Neuronal stem cell (in vitro differentiated cells): ENCODE results near the gene CHKA.

ENCODE experiments used
- DNase-seq: peaks from one replicate; pipeline ENCODE4 v3.0.0-alpha.2; 2013; ENCODE audit warnings: low spot score
- H2AFZ ChIP-seq: one replicate; pipeline ENCODE4 v1.6.1; 2013; ENCODE audit warnings: mild to moderate bottlenecking, low read length, inconsistent platforms
- H2AK5ac ChIP-seq: 2 replicates; pipeline ENCODE4 v1.6.1; 2013; ENCODE audit warnings: low read depth, mild to moderate bottlenecking, inconsistent platforms, low read length, moderate library complexity, mixed read lengths
- H2BK120ac ChIP-seq: 2 replicates; pipeline ENCODE4 v1.6.1; 2013; ENCODE audit warnings: low read depth, mild to moderate bottlenecking, inconsistent platforms, low read length, moderate library complexity, mixed read lengths
- H2BK12ac ChIP-seq: one replicate; pipeline ENCODE4 v1.6.1; 2013; ENCODE audit warnings: low read length, inconsistent platforms
- H2BK15ac ChIP-seq: 2 replicates; pipeline ENCODE4 v1.6.1; 2013; ENCODE audit warnings: mild to moderate bottlenecking, low read length, inconsistent platforms, mixed read lengths
- H2BK5ac ChIP-seq: one replicate; pipeline ENCODE4 v1.6.1; 2013; ENCODE audit warnings: inconsistent platforms, mild to moderate bottlenecking, low read length, moderate library complexity
- H3K14ac ChIP-seq: one replicate; pipeline ENCODE4 v1.6.1; 2013; ENCODE audit warnings: low read length, inconsistent platforms
- H3K18ac ChIP-seq: 2 replicates; pipeline ENCODE4 v1.6.1; 2013; ENCODE audit warnings: low read length, inconsistent platforms
- H3K23ac ChIP-seq: 2 replicates; pipeline ENCODE4 v1.6.1; 2013; ENCODE audit warnings: low read depth, mild to moderate bottlenecking, mixed read lengths, low read length, inconsistent platforms; ENCODE audit not compliant: poor library complexity
- H3K27ac ChIP-seq: replicated peaks from 3 replicates; pipeline ENCODE4 v1.5.1; 2013; ENCODE audit warnings: low read length, inconsistent platforms
- H3K27me3 ChIP-seq, 3 experiments: 2 replicates each; pipeline ENCODE4 v1.6.1; 2013; ENCODE audit warnings: low read length in 3 of 3, mild to moderate bottlenecking in 2 of 3, inconsistent platforms in 1 of 3, low read depth in 1 of 3, mixed read lengths in 1 of 3, moderate library complexity in 1 of 3; ENCODE audit not compliant: control insufficient read depth in 3 of 3, insufficient read depth in 3 of 3
- H3K36me3 ChIP-seq, 2 donors: replicated peaks in 1 of 2; 2 replicates each; pipeline ENCODE4 v1.6.1; 2013; ENCODE audit warnings: low read length in 2 of 2; ENCODE audit not compliant: control insufficient read depth in 2 of 2, insufficient read depth in 2 of 2
- H3K4ac ChIP-seq: 2 replicates; pipeline ENCODE4 v1.6.1; 2013; ENCODE audit warnings: inconsistent platforms, mild to moderate bottlenecking, low read length, moderate library complexity
- H3K4me1 ChIP-seq, 2 donors: 1 replicate in 1 of 2; 2 replicates in 1 of 2; pipeline ENCODE4 v1.6.1; 2013; ENCODE audit warnings: low read length in 2 of 2, low read depth in 1 of 2; ENCODE audit not compliant: control insufficient read depth in 2 of 2, insufficient read depth in 1 of 2
- H3K4me2 ChIP-seq: one replicate; pipeline ENCODE4 v1.6.1; 2013; ENCODE audit warnings: mild to moderate bottlenecking, low read length, inconsistent platforms; ENCODE audit not compliant: insufficient read depth, poor library complexity, severe bottlenecking
- H3K4me3 ChIP-seq, 2 donors: 2 replicates each; pipeline ENCODE4 v1.5.1; 2013; ENCODE audit warnings: low read length in 2 of 2, mild to moderate bottlenecking in 2 of 2, inconsistent platforms in 1 of 2, moderate library complexity in 1 of 2
- H3K79me1 ChIP-seq: one replicate; pipeline ENCODE4 v1.6.1; 2013; ENCODE audit warnings: low read depth, mild to moderate bottlenecking, inconsistent platforms, low read length, moderate library complexity
- H3K9ac ChIP-seq: one replicate; pipeline ENCODE4 v1.6.1; 2013; ENCODE audit warnings: mild to moderate bottlenecking, low read depth, low read length, inconsistent platforms; ENCODE audit not compliant: poor library complexity
- H3K9me3 ChIP-seq, 2 donors: replicated peaks in 1 of 2; 2 replicates each; pipeline versions ENCODE3 to v1.6.1; 2013; ENCODE audit warnings: low read length in 2 of 2, mild to moderate bottlenecking in 2 of 2, inconsistent platforms in 1 of 2, low read depth in 1 of 2, mixed read lengths in 1 of 2, moderate library complexity in 1 of 2; ENCODE audit not compliant: control insufficient read depth in 2 of 2, insufficient read depth in 1 of 2
- H4K8ac ChIP-seq: one replicate; pipeline ENCODE4 v1.6.1; 2013; ENCODE audit warnings: low read depth, mild to moderate bottlenecking, inconsistent platforms, low read length, moderate library complexity
- H4K91ac ChIP-seq: one replicate; pipeline ENCODE4 v1.6.1; 2013; ENCODE audit warnings: low read length, low read depth, mild to moderate bottlenecking, inconsistent platforms; ENCODE audit not compliant: poor library complexity
- whole genome bisulfite sequencing, 2 donors: extraction: QIAGEN DNeasy Blood & Tissue Kit; methylation state at CpG; one replicate each; pipeline ENCODE4 v1.1.7; 2013; ENCODE audit warnings: missing lambda C conversion rate in 2 of 2, mixed read lengths in 1 of 2; ENCODE audit not compliant: insufficient read length in 2 of 2, insufficient replicate concordance in 1 of 2; ENCODE audit errors: extremely low coverage in 2 of 2; 5-methylcytosine and 5-hydroxymethylcytosine counted together

The CHKA gene

DNA sequence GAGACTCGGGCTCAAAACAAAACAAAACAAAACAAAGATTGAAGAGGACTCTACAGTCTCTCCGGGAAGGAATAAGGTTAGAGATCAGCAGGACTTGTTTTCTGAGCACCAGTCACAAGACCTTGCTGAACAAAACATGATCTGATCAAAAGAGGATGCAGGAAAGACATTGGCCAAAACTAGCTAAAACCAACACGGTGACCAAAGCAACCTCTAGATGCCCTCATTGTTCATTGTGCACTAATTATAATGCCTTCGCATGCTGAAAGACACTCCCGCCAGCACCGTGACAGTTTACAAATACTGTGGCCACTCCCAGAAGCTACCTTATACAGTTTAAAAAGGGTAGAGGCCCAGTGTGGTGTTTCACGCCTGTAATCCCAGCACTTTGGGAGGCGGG is 15.7 kb upstream of the CHKA start:
- Histone ChIP-seq H2AK5ac (no peak overlapping the region), H2BK120ac (no peak overlapping the region), H3K27me3 (peaks cover 0 to under 1% (median 0%) of the 10 kb centered on the region in 3 experiments), H3K27ac (no peak overlapping the region), H2BK5ac (no peak overlapping the region), H4K8ac (no peak overlapping the region), H3K4ac (no peak overlapping the region), H3K9ac (no peak overlapping the region), H3K4me3 (no peak overlapping the region), H3K18ac (no peak overlapping the region), H2BK15ac (no peak overlapping the region), H3K4me1 (no peaks in the 10 kb centered on the region), H3K9me3 (peaks cover 9 to 20% of the 10 kb centered on the region in 2 donors), H3K4me2 (no peak overlapping the region), H2AFZ (no peak overlapping the region), H4K91ac (no peak overlapping the region), H3K79me1 (no peaks in the 10 kb centered on the region), H3K14ac (no peak overlapping the region), H3K23ac (no peak overlapping the region), H2BK12ac (no peak overlapping the region), H3K36me3 (no peaks in the 10 kb centered on the region)
- no CpG with 5 or more reads among the region's 8 CpGs for WGBS, 2 donors
- no peak for DNase-seq

DNA sequence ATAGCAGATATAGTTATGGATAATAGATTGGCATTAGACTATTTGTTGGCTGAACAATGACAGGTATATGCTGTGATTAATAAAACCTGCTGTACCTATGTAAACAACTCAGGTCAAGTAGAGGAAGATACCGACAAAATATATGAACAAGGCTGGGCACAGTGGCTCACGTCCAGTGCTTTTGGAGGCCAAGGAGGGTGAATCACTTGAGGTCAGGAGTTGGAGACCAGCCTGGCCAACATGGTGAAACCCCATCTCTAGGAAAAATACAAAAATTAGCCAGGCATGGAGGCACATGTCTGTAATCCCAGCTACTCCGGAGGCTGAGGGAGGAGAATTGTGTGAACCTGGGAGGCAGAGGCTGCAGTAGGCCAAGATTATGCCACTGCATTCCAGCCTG is 14.0 kb upstream of the CHKA start:
- no peak overlapping the region for H3K27ac ChIP-seq
- H3K4me1 ChIP-seq: no peaks in the 10 kb centered on the region
- no peak overlapping the region for H3K18ac ChIP-seq
- no peak overlapping the region for H3K9ac ChIP-seq
- no peaks in the 10 kb centered on the region for H3K27me3 ChIP-seq
- no peak overlapping the region for H3K14ac ChIP-seq
- no peak overlapping the region for H2BK15ac ChIP-seq
- no peak overlapping the region for H3K4ac ChIP-seq
- H3K79me1 ChIP-seq: no peaks in the 10 kb centered on the region
- H3K9me3 ChIP-seq: peaks cover 9 to 20% of the 10 kb centered on the region in 2 donors
- no peak overlapping the region for H2BK5ac ChIP-seq
- no peak overlapping the region for H2BK12ac ChIP-seq
- H3K36me3 ChIP-seq: no peaks in the 10 kb centered on the region
- H2AK5ac ChIP-seq: no peak overlapping the region
- no peak overlapping the region for H2AFZ ChIP-seq
- WGBS, 2 donors: no CpG with 5 or more reads among the region's 3 CpGs
- H2BK120ac ChIP-seq: no peak overlapping the region
- H3K4me2 ChIP-seq: no peak overlapping the region
- H3K23ac ChIP-seq: no peak overlapping the region
- DNase-seq: no peak
- no peak overlapping the region for H4K8ac ChIP-seq
- H3K4me3 ChIP-seq: no peak overlapping the region
- H4K91ac ChIP-seq: no peak overlapping the region

DNA sequence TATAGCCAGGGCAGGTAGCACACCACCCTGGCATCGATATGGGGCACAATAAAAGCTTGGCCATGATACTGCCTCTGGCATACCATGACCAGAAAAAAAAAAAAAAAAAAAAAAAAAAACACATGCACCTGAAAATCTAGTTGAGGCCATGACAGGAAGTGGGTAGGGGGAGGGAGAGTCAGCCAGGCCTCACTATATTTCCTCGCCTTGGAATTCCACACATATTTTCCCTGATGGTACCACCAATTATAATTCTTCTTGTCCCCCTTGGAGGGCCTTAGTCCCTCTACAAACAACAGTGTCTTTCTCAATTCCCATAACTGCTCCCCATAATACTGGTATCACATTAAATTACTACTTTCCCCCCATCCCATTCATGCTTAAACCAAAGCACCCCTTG is 12.6 kb upstream of the CHKA start:
- no peak overlapping the region for H3K4me3 ChIP-seq
- no peak overlapping the region for H3K27ac ChIP-seq
- no peak overlapping the region for H3K9ac ChIP-seq
- H3K14ac ChIP-seq: no peak overlapping the region
- no peak overlapping the region for H3K4me2 ChIP-seq
- H3K4me1 ChIP-seq: peaks cover 0 to 2% of the 10 kb centered on the region in 2 donors
- H3K23ac ChIP-seq: no peak overlapping the region
- H3K18ac ChIP-seq: no peak overlapping the region
- H2BK120ac ChIP-seq: no peak overlapping the region
- H2BK12ac ChIP-seq: no peak overlapping the region
- no peak for DNase-seq
- no peak overlapping the region for H4K8ac ChIP-seq
- no peak overlapping the region for H2AK5ac ChIP-seq
- H3K79me1 ChIP-seq: no peaks in the 10 kb centered on the region
- peaks cover 19 to 24% of the 10 kb centered on the region in 2 donors for H3K9me3 ChIP-seq
- H2BK5ac ChIP-seq: no peak overlapping the region
- no peak overlapping the region for H2AFZ ChIP-seq
- H3K36me3 ChIP-seq: no peaks in the 10 kb centered on the region
- WGBS, 2 donors: no CpG with 5 or more reads among the region's 2 CpGs
- no peak overlapping the region for H2BK15ac ChIP-seq
- no peak overlapping the region for H3K4ac ChIP-seq
- H3K27me3 ChIP-seq: peaks cover 0 to 4% (median 0%) of the 10 kb centered on the region in 3 experiments
- H4K91ac ChIP-seq: no peak overlapping the region

DNA sequence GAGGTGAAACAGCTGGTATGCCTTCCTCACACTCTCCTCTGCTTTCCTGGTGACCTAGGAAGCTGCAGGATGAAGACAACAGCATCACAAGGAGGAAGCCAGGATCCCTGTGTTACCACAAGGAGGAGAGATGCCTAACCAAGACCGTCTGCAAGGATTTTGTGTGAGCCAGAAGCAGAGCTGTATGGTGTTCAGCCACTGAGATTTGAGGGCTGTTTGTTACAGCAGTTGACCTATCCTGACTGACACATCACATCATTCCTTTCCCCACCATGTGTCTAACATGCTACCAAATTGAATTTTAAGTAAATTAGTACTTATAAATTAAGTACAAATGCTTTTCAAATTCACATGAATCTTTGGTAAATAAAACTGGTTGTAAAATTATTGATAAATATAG is 8.9 kb upstream of the CHKA start:
- peaks cover 0 to 8% (median 0%) of the 10 kb centered on the region in 3 experiments for H3K27me3 ChIP-seq
- H2BK15ac ChIP-seq: no peak overlapping the region
- H3K23ac ChIP-seq: no peak overlapping the region
- H2AFZ ChIP-seq: no peak overlapping the region
- no peak for DNase-seq
- H2AK5ac ChIP-seq: no peak overlapping the region
- no peak overlapping the region for H4K91ac ChIP-seq
- no peak overlapping the region for H2BK5ac ChIP-seq
- no peaks in the 10 kb centered on the region for H3K79me1 ChIP-seq
- no peak overlapping the region for H2BK120ac ChIP-seq
- no peak overlapping the region for H3K27ac ChIP-seq
- H3K4me1 ChIP-seq: peaks cover 4 to 5% of the 10 kb centered on the region in 2 donors
- no peak overlapping the region for H3K14ac ChIP-seq
- H3K36me3 ChIP-seq: no peaks in the 10 kb centered on the region
- H2BK12ac ChIP-seq: no peak overlapping the region
- no peak overlapping the region for H4K8ac ChIP-seq
- no CpG with 5 or more reads among the region's 1 CpG for WGBS, 2 donors
- H3K4me2 ChIP-seq: no peak overlapping the region
- peaks cover 16 to 19% of the 10 kb centered on the region in 2 donors for H3K9me3 ChIP-seq
- no peak overlapping the region for H3K18ac ChIP-seq
- no peak overlapping the region for H3K4me3 ChIP-seq
- no peak overlapping the region for H3K9ac ChIP-seq
- no peak overlapping the region for H3K4ac ChIP-seq
